Kidney (tissue), 14 donors: ENCODE data around the gene RNF44. TPM values are rescaled to one million over a fixed set of nuclear protein-coding genes. Genes with fewer than 3 reads are reported as not detected.

ENCODE experiments used
- DNase-seq, 5 donors: peaks; one replicate each; pipeline ENCODE4 v3.0.0-alpha.2; 2013 to 2020
- FAIRE-seq: peaks from 2 replicates; lab custom pipeline; 2012; peaks lifted over from hg19 to GRCh38; lab: Jason Lieb, UNC
- H3K27ac ChIP-seq, 2 donors: one replicate each; pipeline ENCODE4 v1.7.0; 2013; ENCODE audit warnings: low read depth in 2 of 2, low read length in 2 of 2, inconsistent platforms in 1 of 2
- H3K27me3 ChIP-seq: one replicate; pipeline ENCODE4 v1.7.1; 2013; ENCODE audit warnings: low read length, inconsistent platforms; ENCODE audit not compliant: control insufficient read depth, insufficient read depth
- H3K36me3 ChIP-seq, 3 donors: one replicate each; pipeline versions ENCODE4 v1.7.0 to v1.7.1; 2013; ENCODE audit warnings: low read length in 3 of 3, control low read depth in 1 of 3, inconsistent platforms in 1 of 3; ENCODE audit not compliant: insufficient read depth in 3 of 3, control insufficient read depth in 2 of 3
- H3K4me1 ChIP-seq, 3 donors: one replicate each; pipeline versions ENCODE4 v1.7.0 to v1.7.1; 2013; ENCODE audit warnings: low read length in 3 of 3, inconsistent platforms in 1 of 3, low read depth in 1 of 3; ENCODE audit not compliant: control insufficient read depth in 2 of 3, insufficient read depth in 2 of 3
- H3K4me3 ChIP-seq, 3 donors: one replicate each; pipeline versions ENCODE4 v1.7.0 to v1.8.1; 2013; ENCODE audit warnings: low read length in 3 of 3, control low read depth in 1 of 3, inconsistent platforms in 1 of 3
- H3K9ac ChIP-seq, 3 donors: one replicate each; pipeline versions ENCODE4 v1.7.0 to v1.7.1; 2013; ENCODE audit warnings: low read length in 3 of 3, control low read depth in 1 of 3, inconsistent platforms in 1 of 3
- H3K9me3 ChIP-seq, 3 donors: one replicate each; pipeline versions ENCODE4 v1.7.0 to v1.7.1; 2013; ENCODE audit warnings: low read length in 3 of 3, control low read depth in 1 of 3, inconsistent platforms in 1 of 3; ENCODE audit not compliant: control insufficient read depth in 2 of 3, insufficient read depth in 1 of 3
- CTCF ChIP-seq: IDR thresholded peaks from 3 replicates; pipeline ENCODE4 v1.5.1; 2012; ENCODE audit warnings: mild to moderate bottlenecking, moderate library complexity, borderline replicate concordance; ENCODE audit not compliant: insufficient read depth; ENCODE audit errors: extremely low read depth
- intact Hi-C: fragments of 100-400 bp; cut with DNase I; formaldehyde crosslinking; loops from one replicate; pipeline ENCODE4 v1.11.1; 2022
- polyA plus RNA-seq: library from polyadenylated mRNA; stranded (reverse); fragments of 350-450 nt; fragmentation: Illumina TruSeq; extraction: RNeasy Lipid Tissue Mini Kit (QIAGEN cat#74804); gene quantifications from one replicate; pipeline ENCODE4 v1.2.3, GENCODE V29; 2014; ENCODE audit warnings: low read depth, low replicate concordance; ENCODE audit not compliant: insufficient read depth
- total RNA-seq: library from RNA; stranded (reverse); fragmentation: NEBNext Ultra II Directional; extraction: Animal tissue kit (Norgen Biotek cat#: 25700); gene quantifications from one replicate; pipeline ENCODE4 v1.2.1, GENCODE V29; 2021
- donor health status: control.
- donor health status: control.
- donor health status: control.
- donor health status: control.
- donor health status: control.
- donor health status: DM: yes; HTN: yes; CAD: no.
- donor health status: Normal renal cell carcinoma (clear cell type).

The RNF44 gene
- total and polyA plus RNA-seq, 2 donors from 2014 or later = 12.5 to 61.8 TPM

DNA sequence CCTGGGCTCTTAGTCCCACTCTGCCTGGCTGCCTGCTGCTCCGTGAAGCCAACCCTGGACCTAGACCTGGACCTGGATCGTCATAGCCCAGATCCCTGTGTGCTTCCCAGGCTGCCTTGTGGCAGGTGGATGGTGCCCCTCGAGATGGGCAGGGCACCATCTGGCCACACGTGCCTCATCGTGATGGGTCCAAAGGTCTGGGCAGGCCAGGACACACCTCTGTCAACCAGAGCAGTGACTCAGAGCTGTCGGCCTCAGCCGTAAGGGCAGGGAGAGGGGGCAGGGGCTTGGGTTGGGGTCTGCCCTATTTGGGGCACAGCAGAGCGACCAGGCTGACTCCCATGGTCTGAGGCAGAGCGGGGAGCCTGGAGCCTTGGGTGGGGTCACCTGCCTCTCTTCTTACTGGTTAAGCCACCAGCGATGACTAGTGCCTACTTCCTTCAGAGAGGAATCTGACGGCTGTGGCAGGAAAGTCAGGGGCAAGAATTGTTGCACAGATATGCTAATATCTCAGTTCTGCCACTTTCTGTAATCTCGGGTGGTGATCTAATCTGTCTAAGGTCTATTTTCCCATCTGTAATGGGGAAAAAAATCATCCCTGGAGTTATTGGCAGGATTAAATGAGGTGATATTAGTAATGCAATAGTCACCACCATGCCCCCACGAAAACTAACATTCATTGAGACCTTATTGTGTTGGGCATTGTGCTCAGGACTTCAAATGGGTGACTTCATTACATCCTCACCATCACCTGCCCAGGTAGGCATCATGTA lies 8.7 kb upstream of the RNF44 start:
- Histone ChIP-seq H3K27ac (peak overlapping the region; percentile 30 to 51), H3K9me3 (no peaks in the 10 kb centered on the region), H3K9ac (no peak overlapping the region), H3K4me3 (no peak overlapping the region), H3K27me3 (no peaks in the 10 kb centered on the region), H3K36me3 (no peaks in the 10 kb centered on the region), H3K4me1 (peaks cover 0 to 31% (median 9%) of the 10 kb centered on the region in 3 donors)
- TF ChIP-seq CTCF = no peak
- peak in 1 of 5 donors; percentile 67 for DNase-seq
- intact Hi-C loops = no loop called here
- FAIRE-seq = no peak

- peak overlapping the region in 1 of 3 donors; percentile 81 for H3K4me3 ChIP-seq
- peak overlapping the region; percentile 30 to 51 for H3K27ac ChIP-seq
- no peak for DNase-seq
- TF ChIP-seq CTCF = no peak
- FAIRE-seq = no peak
- no peaks in the 10 kb centered on the region for H3K36me3 ChIP-seq
- H3K9ac ChIP-seq = no peak overlapping the region
- no peaks in the 10 kb centered on the region for H3K9me3 ChIP-seq
- H3K27me3 ChIP-seq = no peaks in the 10 kb centered on the region
- H3K4me1 ChIP-seq = peaks cover 0 to 27% (median 9%) of the 10 kb centered on the region in 3 donors
- intact Hi-C loops = no loop called here
These were observed 8.2 kb upstream of the RNF44 start for GRCh38 chr5:176545388-176545736.

DNA sequence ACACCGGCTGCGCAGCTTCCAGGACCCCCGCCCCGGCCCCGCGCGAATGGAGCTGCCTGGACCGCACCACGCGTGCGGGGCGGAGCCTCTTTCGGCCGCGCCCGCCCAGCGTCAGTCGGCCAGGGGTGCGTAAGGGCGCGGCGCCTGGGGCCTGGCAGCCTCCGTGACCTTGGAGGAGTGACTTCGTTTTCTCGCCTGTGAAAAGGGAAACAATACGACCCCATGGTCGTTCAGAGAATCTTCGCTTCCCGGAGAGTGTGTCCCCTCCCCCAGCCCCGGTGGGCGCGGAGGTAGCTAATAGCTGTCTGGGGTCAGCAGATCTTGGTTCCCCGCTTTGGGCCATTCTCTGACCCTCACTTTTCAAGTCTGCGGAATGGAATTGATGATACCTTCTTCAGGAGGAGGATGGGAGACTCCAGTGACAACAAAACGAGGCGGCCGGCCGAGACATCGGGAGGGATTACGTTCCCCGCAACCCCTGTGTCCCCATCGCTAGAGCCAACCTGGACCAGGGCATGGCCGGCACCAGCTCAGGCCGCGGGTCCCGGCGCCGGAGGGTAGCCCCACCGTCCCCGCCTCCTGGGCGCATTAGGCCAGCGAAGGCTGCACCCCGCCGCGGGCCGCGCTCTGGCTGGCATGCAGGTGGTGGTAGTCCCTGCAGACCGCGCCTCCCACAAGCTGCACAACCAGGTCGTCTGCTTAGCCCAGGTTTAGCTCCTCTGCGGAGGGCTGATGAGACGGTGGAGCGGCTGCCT lies 6.4 kb upstream of the RNF44 start:
- no peaks in the 10 kb centered on the region for H3K9me3 ChIP-seq
- no peaks in the 10 kb centered on the region for H3K36me3 ChIP-seq
- DNase-seq (peak; percentile 70 to 90 (median 81)), FAIRE-seq (no peak)
- intact Hi-C loops = no loop called here
- peaks cover 0 to 20% (median 9%) of the 10 kb centered on the region in 3 donors for H3K4me1 ChIP-seq
- TF ChIP-seq CTCF = no peak
- peak overlapping the region; percentile 65 to 91 (median 81) for H3K4me3 ChIP-seq
- H3K9ac ChIP-seq = peak overlapping the region; percentile 68 to 97 (median 86)
- peak overlapping the region; percentile 92 for H3K27ac ChIP-seq
- no peaks in the 10 kb centered on the region for H3K27me3 ChIP-seq
